B cell (primary cell): ENCODE measurements around the gene CCDC183. TPM values are rescaled to one million over a fixed set of nuclear protein-coding genes. Genes with fewer than 3 reads are reported as not detected.

Source experiments
- ATAC-seq: fragments of 200-7000 bp; cut with Tn5 transposase; one replicate; pipeline ENCODE4 v1.10.0; 2021; ENCODE audit warnings: low read depth, mild to moderate bottlenecking, moderate number of reproducible peaks, moderate library complexity
- CTCF ChIA-PET: fragments of 350-600 bp; sonication (Branson Sonifier 250); formaldehyde crosslinking; loops from one replicate; lab custom pipeline; 2021; ENCODE audit warnings: antibody characterized with exemption, inconsistent platforms; lab: Charles Lee
- POLR2A ChIA-PET: fragments of 350-600 bp; sonication (Branson Sonifier 250); formaldehyde crosslinking; loops from one replicate; lab custom pipeline; 2021; ENCODE audit warnings: antibody characterized with exemption; lab: Charles Lee
- DNase-seq: peaks from one replicate; pipeline ENCODE4 v3.0.0; 2013
- H2AFZ ChIP-seq: 2 replicates; pipeline ENCODE4 v1.6.1; 2012; ENCODE audit warnings: mild to moderate bottlenecking, low read depth, low read length; ENCODE audit not compliant: insufficient read depth, poor library complexity, severe bottlenecking
- H3K27ac ChIP-seq, 2 donors: 1 replicate in 1 of 2; 2 replicates in 1 of 2; pipeline ENCODE4 v1.5.1; 2012 to 2013; ENCODE audit warnings: low read length in 2 of 2, mild to moderate bottlenecking in 2 of 2, moderate library complexity in 1 of 2
- H3K27me3 ChIP-seq, 4 experiments: fragments of 200-600 bp in 1 of 4; sonication (generic) in 1 of 4; replicated peaks in 1 of 4; 1 replicate in 2 of 4; 2 replicates in 2 of 4; pipeline versions ENCODE4 v1.6.1 to v1.7.0; 2013 to 2016; ENCODE audit warnings: low read length in 3 of 4, mild to moderate bottlenecking in 2 of 4, mixed read lengths in 1 of 4, moderate library complexity in 1 of 4; ENCODE audit not compliant: insufficient read depth in 4 of 4, control insufficient read depth in 3 of 4; ENCODE audit errors: control extremely low read depth in 1 of 4
- H3K36me3 ChIP-seq, 2 experiments: replicated peaks in 1 of 2; 1 replicate in 1 of 2; 2 replicates in 1 of 2; pipeline versions ENCODE4 v1.6.1 to v1.7.1; 2013; ENCODE audit warnings: low read length in 1 of 2; ENCODE audit not compliant: insufficient read depth in 2 of 2, control insufficient read depth in 1 of 2; ENCODE audit errors: control extremely low read depth in 1 of 2, extremely low read depth in 1 of 2
- H3K4me1 ChIP-seq, 2 donors: fragments of 200-600 bp in 1 of 2; sonication (generic) in 1 of 2; 1 replicate in 1 of 2; 2 replicates in 1 of 2; pipeline versions ENCODE4 v1.5.1 to v1.6.1; 2013 to 2017; ENCODE audit warnings: low read length in 2 of 2; ENCODE audit not compliant: control insufficient read depth in 2 of 2, insufficient read depth in 2 of 2
- H3K4me2 ChIP-seq: replicated peaks from 2 replicates; pipeline ENCODE3; 2012; ENCODE audit warnings: mild to moderate bottlenecking, low read depth, low read length; ENCODE audit not compliant: poor library complexity, severe bottlenecking
- H3K4me3 ChIP-seq, 5 experiments: fragments of 200-600 bp in 1 of 5; sonication (generic) in 1 of 5; 1 replicate in 3 of 5; 2 replicates in 2 of 5; pipeline versions ENCODE4 v1.5.1 to v1.7.0; 2011 to 2016; ENCODE audit warnings: low read length in 4 of 5, mild to moderate bottlenecking in 4 of 5, low read depth in 2 of 5, control low read depth in 1 of 5, moderate library complexity in 1 of 5; ENCODE audit not compliant: insufficient read depth in 1 of 5; ENCODE audit errors: control extremely low read depth in 1 of 5, extremely low read depth in 1 of 5
- H3K79me2 ChIP-seq: fragments of 200-600 bp; sonication (generic); one replicate; pipeline ENCODE4 v1.6.0; 2016; ENCODE audit warnings: low read length; ENCODE audit not compliant: control insufficient read depth, insufficient read depth
- H3K9ac ChIP-seq: fragments of 200-600 bp; sonication (generic); 2 replicates; pipeline ENCODE4 v1.6.1; 2017; ENCODE audit warnings: mild to moderate bottlenecking, low read length, moderate library complexity
- H3K9me3 ChIP-seq, 3 donors: one replicate each; pipeline versions ENCODE4 v1.6.1 to v1.7.1; 2013; ENCODE audit warnings: low read length in 2 of 3; ENCODE audit not compliant: control insufficient read depth in 2 of 3, insufficient read depth in 1 of 3; ENCODE audit errors: control extremely low read depth in 1 of 3
- H4K20me1 ChIP-seq: 2 replicates; pipeline ENCODE4 v1.6.0; 2012; ENCODE audit warnings: mild to moderate bottlenecking, low read length; ENCODE audit not compliant: insufficient read depth, control insufficient read depth, poor library complexity, severe bottlenecking
- H3K27ac Mint-ChIP-seq: one replicate; pipeline ENCODE4 v1.8.0; 2021; ENCODE audit warnings: mixed read lengths
- H3K27me3 Mint-ChIP-seq: one replicate; pipeline ENCODE4 v1.8.0; 2021; ENCODE audit warnings: mixed read lengths
- H3K4me1 Mint-ChIP-seq: one replicate; pipeline ENCODE4 v1.8.0; 2021; ENCODE audit warnings: mixed read lengths
- H3K4me3 Mint-ChIP-seq: one replicate; pipeline ENCODE4 v1.8.0; 2021; ENCODE audit warnings: mixed read lengths
- H3K9me3 Mint-ChIP-seq: one replicate; pipeline ENCODE4 v1.8.0; 2022; ENCODE audit warnings: mixed read lengths; ENCODE audit not compliant: insufficient read depth
- CTCF ChIP-seq: fragments of 200-600 bp; IDR thresholded peaks from one replicate; pipeline ENCODE4 v1.8.0; 2022; ENCODE audit warnings: antibody characterized with exemption, mild to moderate bottlenecking
- EZH2 ChIP-seq: IDR thresholded peaks from 2 replicates; pipeline ENCODE4 v1.6.1; 2012; ENCODE audit warnings: borderline replicate concordance, low read depth, mild to moderate bottlenecking, moderate library complexity, low read length; ENCODE audit not compliant: insufficient read depth, poor library complexity, severe bottlenecking
- WGBS: methylation state at CpG from one replicate; pipeline ENCODE4 v1.1.5; 2013; ENCODE audit warnings: missing lambda C conversion rate; ENCODE audit not compliant: insufficient coverage; 5-methylcytosine and 5-hydroxymethylcytosine counted together
- intact Hi-C: fragments of 100-400 bp; cut with micrococcal nuclease; formaldehyde crosslinking; loops from one replicate; pipeline ENCODE4 v1.10.0; 2022
- polyA plus RNA-seq: library from polyadenylated mRNA; depleted of rRNA; stranded (reverse); fragments of >200 nt; gene quantifications from 2 replicates; pipeline ENCODE4 v1.2.3, GENCODE V29; 2012
- total RNA-seq, 2 donors: library from RNA; stranded (reverse); fragments of 120-200 nt in 1 of 2; gene quantifications; 1 replicate in 1 of 2; 2 replicates in 1 of 2; pipeline versions ENCODE4 v1.2.3 to v1.2.4, GENCODE V29; 2013 to 2022

CCDC183 gene
- total and polyA plus RNA-seq, 2 donors (not counting 1 experiment from before 2014, with no cell fraction given) = 1.8 to 4.9 TPM

GRCh38 chr9:136852664-136853595 lies 56.8 kb downstream of the CCDC183 start:
- H4K20me1 ChIP-seq = peaks cover 17% of the 10 kb centered on the region
- H3K36me3 ChIP-seq = peaks cover 0 to 4% of the 10 kb centered on the region in 2 experiments
- peaks cover 3% of the 10 kb centered on the region for H3K27me3 Mint-ChIP-seq
- H2AFZ ChIP-seq = no peak overlapping the region
- H3K9me3 Mint-ChIP-seq = no peaks in the 10 kb centered on the region
- no peak overlapping the region for H3K4me2 ChIP-seq
- DNase-seq (no peak), ATAC-seq (no peak)
- H3K4me1 ChIP-seq = peaks cover 13 to 17% of the 10 kb centered on the region in 2 donors
- H3K9me3 ChIP-seq = peaks cover 0 to under 1% (median 0%) of the 10 kb centered on the region in 3 donors
- no peak overlapping the region for H3K27ac Mint-ChIP-seq
- intact Hi-C loops = no loop called here
- WGBS = 92% methylated on average over 29 of the region's 29 CpGs
- CTCF ChIA-PET = no interaction called here
- POLR2A ChIA-PET = no interaction called here
- H3K9ac ChIP-seq = no peak overlapping the region
- H3K27ac ChIP-seq = no peak overlapping the region
- H3K4me1 Mint-ChIP-seq = peaks cover 10% of the 10 kb centered on the region
- no peak for TF ChIP-seq CTCF
- TF ChIP-seq EZH2 = no peak
- peaks cover 0 to 5% (median 2%) of the 10 kb centered on the region in 4 experiments for H3K27me3 ChIP-seq
- peaks cover 2% of the 10 kb centered on the region for H3K79me2 ChIP-seq
- H3K4me3 Mint-ChIP-seq = no peak overlapping the region
- no peak overlapping the region for H3K4me3 ChIP-seq

- intact Hi-C loops = no loop called here
- WGBS = 86% methylated on average over 18 of the region's 18 CpGs
- POLR2A ChIA-PET = no interaction called here
- peaks cover 6 to 10% of the 10 kb centered on the region in 2 donors for H3K4me1 ChIP-seq
- no peak overlapping the region for H3K27ac Mint-ChIP-seq
- H3K9ac ChIP-seq = no peak overlapping the region
- no peak overlapping the region for H3K27ac ChIP-seq
- H3K4me2 ChIP-seq = no peak overlapping the region
- H3K4me1 Mint-ChIP-seq = peaks cover 9% of the 10 kb centered on the region
- ATAC-seq (no peak), DNase-seq (peak; percentile 28)
- no peaks in the 10 kb centered on the region for H3K9me3 Mint-ChIP-seq
- H3K79me2 ChIP-seq = peaks cover 2% of the 10 kb centered on the region
- TF ChIP-seq CTCF (no peak), EZH2 (no peak)
- no peaks in the 10 kb centered on the region for H3K9me3 ChIP-seq
- peaks cover 0 to 4% of the 10 kb centered on the region in 2 experiments for H3K36me3 ChIP-seq
- no peaks in the 10 kb centered on the region for H3K27me3 Mint-ChIP-seq
- CTCF ChIA-PET = no interaction called here
- no peak overlapping the region for H3K4me3 ChIP-seq
- H3K27me3 ChIP-seq = no peaks in the 10 kb centered on the region
- H2AFZ ChIP-seq = no peak overlapping the region
- H3K4me3 Mint-ChIP-seq = no peak overlapping the region
- H4K20me1 ChIP-seq = peaks cover 17% of the 10 kb centered on the region
These were observed 57.5 kb downstream of the CCDC183 start for GRCh38 chr9:136853596-136854112.
